ENCODE measurements around the gene GRIP2.

DNA sequence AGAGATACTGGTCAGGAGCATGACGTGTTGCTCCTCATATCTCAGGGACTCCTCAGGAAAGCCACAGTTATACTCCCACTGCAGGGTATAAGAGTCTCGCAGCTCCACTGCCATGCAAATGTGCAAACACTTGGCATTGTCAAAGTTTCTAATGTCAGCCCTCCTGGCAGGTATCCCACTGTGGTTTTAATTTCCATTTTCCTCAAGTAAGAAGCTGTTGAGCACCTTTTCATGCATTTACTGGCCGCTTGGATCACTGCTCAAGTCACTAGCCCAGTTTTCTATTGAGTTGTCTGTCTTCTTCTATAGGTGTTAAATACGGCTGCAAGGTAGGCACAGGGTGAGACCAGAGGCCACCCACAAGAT is 41.9 kb upstream of the GRIP2 start:
- TF ChIP-seq POLR2A (IDR thresholded peaks at IDR 0.05) = no peak
- TF ChIP-seq, protein P1, sequence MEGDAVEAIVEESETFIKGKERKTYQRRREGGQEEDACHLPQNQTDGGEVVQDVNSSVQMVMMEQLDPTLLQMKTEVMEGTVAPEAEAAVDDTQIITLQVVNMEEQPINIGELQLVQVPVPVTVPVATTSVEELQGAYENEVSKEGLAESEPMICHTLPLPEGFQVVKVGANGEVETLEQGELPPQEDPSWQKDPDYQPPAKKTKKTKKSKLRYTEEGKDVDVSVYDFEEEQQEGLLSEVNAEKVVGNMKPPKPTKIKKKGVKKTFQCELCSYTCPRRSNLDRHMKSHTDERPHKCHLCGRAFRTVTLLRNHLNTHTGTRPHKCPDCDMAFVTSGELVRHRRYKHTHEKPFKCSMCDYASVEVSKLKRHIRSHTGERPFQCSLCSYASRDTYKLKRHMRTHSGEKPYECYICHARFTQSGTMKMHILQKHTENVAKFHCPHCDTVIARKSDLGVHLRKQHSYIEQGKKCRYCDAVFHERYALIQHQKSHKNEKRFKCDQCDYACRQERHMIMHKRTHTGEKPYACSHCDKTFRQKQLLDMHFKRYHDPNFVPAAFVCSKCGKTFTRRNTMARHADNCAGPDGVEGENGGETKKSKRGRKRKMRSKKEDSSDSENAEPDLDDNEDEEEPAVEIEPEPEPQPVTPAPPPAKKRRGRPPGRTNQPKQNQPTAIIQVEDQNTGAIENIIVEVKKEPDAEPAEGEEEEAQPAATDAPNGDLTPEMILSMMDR (IDR thresholded peaks at IDR 0.05) = no peak
